Common myeloid progenitor, CD34-positive (primary cell): Measurements from ENCODE around the gene TMEM101.

Experiments used
- CTCF ChIA-PET: fragments of 350-600 bp; sonication (Branson Sonifier 250); formaldehyde crosslinking; loops from one replicate; lab custom pipeline; 2021; ENCODE audit warnings: antibody characterized with exemption; lab: Charles Lee
- POLR2A ChIA-PET: fragments of 350-600 bp; sonication (Branson Sonifier 250); formaldehyde crosslinking; loops from one replicate; lab custom pipeline; 2021; ENCODE audit warnings: antibody characterized with exemption; lab: Charles Lee
- DNase-seq, 3 donors: peaks; one replicate each; pipeline versions ENCODE4 v3.0.0 to v3.0.0-alpha.2; 2013
- H3K27ac ChIP-seq, 2 experiments: 1 replicate in 1 of 2; 2 replicates in 1 of 2; pipeline ENCODE4 v1.7.0; 2013; ENCODE audit warnings: inconsistent platforms in 2 of 2, low read length in 2 of 2, mild to moderate bottlenecking in 2 of 2, low read depth in 1 of 2, moderate library complexity in 1 of 2; ENCODE audit not compliant: severe bottlenecking in 2 of 2, insufficient read depth in 1 of 2, poor library complexity in 1 of 2
- H3K27me3 ChIP-seq, 5 experiments: replicated peaks in 2 of 5; 1 replicate in 3 of 5; 2 replicates in 2 of 5; pipeline versions ENCODE4 v1.6.1 to v1.7.0; 2013; ENCODE audit warnings: low read length in 4 of 5, mild to moderate bottlenecking in 2 of 5, moderate library complexity in 2 of 5, inconsistent platforms in 1 of 5; ENCODE audit not compliant: insufficient read depth in 5 of 5, control insufficient read depth in 4 of 5
- H3K36me3 ChIP-seq, 4 experiments: 1 replicate in 2 of 4; 2 replicates in 2 of 4; pipeline versions ENCODE4 v1.6.1 to v1.7.0; 2013; ENCODE audit warnings: low read length in 3 of 4, control low read depth in 1 of 4, mild to moderate bottlenecking in 1 of 4; ENCODE audit not compliant: control insufficient read depth in 4 of 4, insufficient read depth in 4 of 4
- H3K4me1 ChIP-seq, 4 experiments: 1 replicate in 3 of 4; 2 replicates in 1 of 4; pipeline versions ENCODE4 v1.6.1 to v1.7.1; 2013; ENCODE audit warnings: low read length in 3 of 4, mild to moderate bottlenecking in 3 of 4, control low read depth in 1 of 4, inconsistent platforms in 1 of 4, moderate library complexity in 1 of 4; ENCODE audit not compliant: control insufficient read depth in 4 of 4, insufficient read depth in 4 of 4; ENCODE audit errors: control extremely low read depth in 1 of 4
- H3K4me3 ChIP-seq, 7 experiments: 1 replicate in 4 of 7; 2 replicates in 3 of 7; pipeline versions ENCODE4 v1.5.1 to v1.7.0; 2013; ENCODE audit warnings: mild to moderate bottlenecking in 7 of 7, low read length in 6 of 7, moderate library complexity in 6 of 7, inconsistent platforms in 2 of 7, low read depth in 2 of 7, control low read depth in 1 of 7; ENCODE audit not compliant: insufficient read depth in 4 of 7, control insufficient read depth in 1 of 7; ENCODE audit errors: extremely low read depth in 1 of 7
- H3K9me3 ChIP-seq, 5 experiments: 1 replicate in 4 of 5; 2 replicates in 1 of 5; pipeline versions ENCODE4 v1.6.1 to v1.7.1; 2013; ENCODE audit warnings: low read length in 4 of 5, mild to moderate bottlenecking in 2 of 5, inconsistent platforms in 1 of 5, low read depth in 1 of 5, moderate library complexity in 1 of 5; ENCODE audit not compliant: control insufficient read depth in 4 of 5, insufficient read depth in 2 of 5; ENCODE audit errors: control extremely low read depth in 1 of 5
- WGBS: methylation state at CpG from one replicate; pipeline ENCODE4 v1.1.5; 2013; ENCODE audit not compliant: insufficient coverage; 5-methylcytosine and 5-hydroxymethylcytosine counted together

Gene TMEM101

DNA sequence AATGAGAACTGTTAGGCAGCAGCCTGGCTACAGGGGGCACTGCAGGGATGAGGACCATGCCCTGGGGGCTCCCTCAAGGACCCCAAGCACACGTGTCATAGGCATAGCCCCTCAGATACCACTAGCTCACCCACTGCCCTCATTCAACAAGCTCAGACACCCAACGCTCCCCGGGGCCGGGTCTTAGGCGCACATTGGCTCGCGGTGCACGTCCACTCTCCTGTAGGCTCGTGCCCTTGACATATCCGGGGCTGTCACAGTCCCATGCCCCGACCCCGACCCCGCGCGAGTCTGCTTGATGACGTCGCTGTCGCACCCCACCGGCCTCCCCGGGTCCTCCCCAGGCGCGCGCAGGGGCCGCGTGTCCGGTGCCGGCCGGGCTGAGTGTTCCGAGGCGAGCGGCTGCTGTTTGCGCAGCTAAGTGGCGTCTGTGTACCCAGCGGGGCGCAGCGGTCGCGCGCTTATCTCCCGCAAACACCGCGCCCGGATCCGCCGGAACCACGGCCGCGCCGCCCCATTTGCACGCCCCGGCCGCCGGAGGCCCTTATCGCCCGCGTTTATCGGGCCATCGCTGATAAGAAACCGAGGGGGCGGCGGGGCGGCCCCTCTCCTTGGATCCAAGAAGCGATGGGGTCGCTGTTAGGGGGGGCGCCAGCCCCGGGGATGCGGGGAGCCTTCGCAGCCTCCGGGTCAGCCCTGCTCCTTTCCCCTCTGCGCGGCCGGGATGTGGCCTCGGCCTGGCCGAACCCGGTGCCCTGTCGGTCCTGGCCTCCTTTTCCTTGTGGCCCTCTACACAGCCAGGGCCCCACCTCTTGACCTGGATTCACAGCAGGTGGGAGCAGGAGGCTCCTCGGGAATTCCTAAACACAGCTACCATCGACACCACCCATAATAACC is 31.0 kb downstream of the TMEM101 start:
- no peaks in the 10 kb centered on the region for H3K36me3 ChIP-seq
- no peaks in the 10 kb centered on the region for H3K9me3 ChIP-seq
- H3K27ac ChIP-seq, result no peak overlapping the region
- ChIA-PET POLR2A (no interaction called here), CTCF (interaction anchor here (0.8 to 2.4 kb wide), 10 partner anchors 10 to 70 kb away, joined by 3 to 11 read pairs (median 4); no protein-coding TSS in a partner anchor)
- H3K27me3 ChIP-seq, result peaks cover 2 to 44% (median 39%) of the 10 kb centered on the region in 5 experiments
- peak overlapping the region in 6 of 7 experiments; percentile 24 to 73 (median 54) for H3K4me3 ChIP-seq
- WGBS, result 3% methylated on average over 74 of the region's 78 CpGs
- H3K4me1 ChIP-seq, result peaks cover 0 to 14% (median 5%) of the 10 kb centered on the region in 4 experiments
- DNase-seq, result peak; percentile 50 to 72 (median 57)

DNA sequence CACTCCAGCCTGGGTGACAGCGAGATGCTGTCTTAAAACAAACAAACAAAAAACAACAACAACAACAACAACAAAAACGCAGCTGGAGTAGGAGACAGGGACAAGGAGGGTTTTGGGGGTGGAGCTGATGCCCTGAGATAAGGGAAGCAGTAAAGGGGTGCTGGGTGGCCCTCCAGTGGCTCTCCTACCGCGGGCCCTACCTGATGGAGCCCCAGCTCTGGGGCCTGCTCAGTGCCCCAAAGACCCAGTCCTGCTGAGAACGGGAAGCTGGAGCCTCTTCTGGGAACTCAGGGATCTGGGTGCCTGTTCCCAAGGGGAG is 31.6 kb downstream of the TMEM101 start:
- no peak overlapping the region for H3K27ac ChIP-seq
- POLR2A ChIA-PET, result no interaction called here
- peak overlapping the region in 4 of 7 experiments; percentile 46 to 73 (median 64) for H3K4me3 ChIP-seq
- H3K9me3 ChIP-seq, result no peaks in the 10 kb centered on the region
- CTCF ChIA-PET, result interaction anchor here (0.8 to 2.4 kb wide), 8 partner anchors 9 to 69 kb away, joined by 3 to 11 read pairs (median 4); no protein-coding TSS in a partner anchor
- no peak for DNase-seq
- peaks cover 2 to 45% (median 41%) of the 10 kb centered on the region in 5 experiments for H3K27me3 ChIP-seq
- H3K36me3 ChIP-seq, result no peaks in the 10 kb centered on the region
- peaks cover 0 to 14% (median 5%) of the 10 kb centered on the region in 4 experiments for H3K4me1 ChIP-seq
- 4% methylated on average over 3 of the region's 5 CpGs for WGBS

DNA sequence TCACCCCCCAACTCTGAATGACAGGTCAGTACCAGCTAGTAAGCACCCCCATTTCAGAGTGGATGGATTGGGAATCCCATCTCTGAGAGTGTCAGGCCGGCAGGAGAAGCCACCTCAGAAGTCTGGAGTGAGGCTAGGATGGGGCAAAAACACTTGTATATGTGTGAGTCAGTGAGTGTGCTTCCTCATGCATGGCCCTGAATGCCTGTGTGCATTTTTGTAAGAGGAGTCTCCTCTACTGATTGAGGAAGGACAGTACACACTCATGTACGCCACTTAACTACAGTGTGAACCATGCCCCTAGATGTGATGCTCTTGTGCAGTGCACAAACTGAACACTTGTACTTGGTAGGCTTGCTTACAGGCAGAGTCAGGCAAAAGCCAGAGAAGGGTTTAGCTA is 32.6 kb downstream of the TMEM101 start:
- H3K36me3 ChIP-seq, result no peaks in the 10 kb centered on the region
- no peak for DNase-seq
- no peak overlapping the region for H3K4me3 ChIP-seq
- H3K4me1 ChIP-seq, result peaks cover 0 to 14% (median 5%) of the 10 kb centered on the region in 4 experiments
- ChIA-PET CTCF (interaction anchor here (0.9 to 2.0 kb wide), 4 partner anchors 20 to 38 kb away, joined by 3 to 11 read pairs (median 4); no protein-coding TSS in a partner anchor), POLR2A (no interaction called here)
- 93% methylated on average over 2 of the region's 2 CpGs for WGBS
- no peaks in the 10 kb centered on the region for H3K9me3 ChIP-seq
- H3K27me3 ChIP-seq, result peaks cover 2 to 51% (median 36%) of the 10 kb centered on the region in 5 experiments
- H3K27ac ChIP-seq, result no peak overlapping the region

DNA sequence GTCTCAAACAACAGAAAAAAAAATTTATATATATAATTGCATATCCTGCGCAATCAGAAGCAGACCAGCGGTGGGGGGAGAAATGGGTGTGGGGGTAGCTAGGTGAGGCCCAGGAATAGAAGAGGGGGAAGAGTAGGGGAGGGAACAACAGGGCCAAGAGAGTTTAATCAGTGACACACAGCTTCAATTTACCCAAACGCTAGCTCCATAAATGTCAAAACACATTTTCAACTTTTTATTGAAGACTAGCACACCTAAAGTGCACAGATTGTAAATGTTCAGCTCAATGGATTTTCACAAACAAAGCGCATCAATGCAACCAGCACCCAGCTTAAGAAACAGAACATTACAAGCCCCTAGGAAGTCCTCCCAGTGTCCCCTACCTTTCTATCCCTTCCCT is 35.1 kb downstream of the TMEM101 start:
- Histone ChIP-seq H3K36me3 (no peaks in the 10 kb centered on the region), H3K4me1 (peaks cover 0 to 14% (median 5%) of the 10 kb centered on the region in 4 experiments), H3K27ac (no peak overlapping the region), H3K27me3 (peaks cover 5 to 36% (median 31%) of the 10 kb centered on the region in 5 experiments), H3K9me3 (no peaks in the 10 kb centered on the region), H3K4me3 (no peak overlapping the region)
- CTCF ChIA-PET, result interaction anchor here (0.8 to 1.4 kb wide), 6 partner anchors 16 to 380 kb away, joined by 3 to 8 read pairs (median 3); no protein-coding TSS in a partner anchor
- POLR2A ChIA-PET, result no interaction called here
- no peak for DNase-seq
- 100% methylated on average over 1 of the region's 4 CpGs for WGBS

DNA sequence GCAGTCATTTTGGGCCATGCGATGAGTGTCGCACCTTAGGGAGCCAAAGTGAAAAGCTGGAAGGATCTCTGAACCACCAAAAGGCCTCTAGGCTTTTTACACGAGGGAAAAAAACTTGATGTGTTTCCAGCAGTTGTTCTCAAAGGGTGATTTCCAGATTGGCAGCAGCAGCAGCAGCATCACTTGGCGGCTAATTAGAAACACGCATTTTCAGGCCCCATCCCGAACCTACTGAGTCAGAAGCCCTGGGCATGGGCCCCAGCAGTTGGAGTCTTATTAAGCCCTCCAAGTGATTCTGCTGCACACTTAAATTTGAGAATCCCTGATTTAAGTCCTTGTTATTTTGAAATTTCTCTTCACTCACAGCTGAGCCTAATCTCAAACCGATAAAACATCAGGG is 35.8 kb downstream of the TMEM101 start:
- 77% methylated on average over 6 of the region's 7 CpGs for WGBS
- Histone ChIP-seq H3K4me3 (no peak overlapping the region), H3K27ac (no peak overlapping the region), H3K9me3 (no peaks in the 10 kb centered on the region), H3K36me3 (no peaks in the 10 kb centered on the region), H3K4me1 (peaks cover 0 to 9% (median 4%) of the 10 kb centered on the region in 4 experiments), H3K27me3 (peaks cover 5 to 30% (median 25%) of the 10 kb centered on the region in 5 experiments)
- ChIA-PET CTCF (interaction anchor here (0.9 to 1.4 kb wide), 4 partner anchors 17 to 380 kb away, joined by 3 to 8 read pairs (median 4); no protein-coding TSS in a partner anchor), POLR2A (no interaction called here)
- DNase-seq, result no peak

DNA sequence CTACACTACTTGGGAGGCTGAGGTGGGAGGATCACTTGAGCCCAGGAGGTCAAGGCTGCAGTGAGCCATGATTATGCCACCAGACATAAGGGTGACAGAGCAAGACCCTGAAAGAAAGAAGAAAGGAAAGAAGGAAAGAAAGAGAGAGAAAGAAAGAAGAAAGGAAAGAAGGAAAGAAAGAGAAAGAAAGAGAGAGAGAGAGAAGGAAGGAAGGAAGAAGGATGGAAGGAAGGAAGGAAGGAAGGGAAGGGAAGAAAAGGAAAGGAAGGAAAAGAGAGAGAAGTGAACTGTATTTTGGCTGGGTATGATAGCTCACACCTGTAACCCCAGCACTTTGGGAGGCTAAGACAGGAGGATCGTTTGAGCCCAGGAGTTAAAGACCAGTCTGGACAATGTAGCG is 36.7 kb downstream of the TMEM101 start:
- H3K27me3 ChIP-seq, result peaks cover 5 to 22% (median 18%) of the 10 kb centered on the region in 5 experiments
- CTCF ChIA-PET, result interaction anchor here (0.6 kb wide), 1 partner anchor 290 kb away, joined by 3 read pairs; no protein-coding TSS in a partner anchor
- 88% methylated on average over 2 of the region's 2 CpGs for WGBS

More for the DNA sequence above, 36.7 kb downstream of the TMEM101 start:
- Histone ChIP-seq H3K4me3 (no peak overlapping the region), H3K36me3 (no peaks in the 10 kb centered on the region), H3K9me3 (no peaks in the 10 kb centered on the region), H3K27ac (no peak overlapping the region), H3K4me1 (no peaks in the 10 kb centered on the region)
- DNase-seq, result no peak
- POLR2A ChIA-PET, result no interaction called here
